Thyroid gland (tissue), 4 donors: ENCODE results near the gene SULT2B1. TPM values are rescaled to one million over a fixed set of nuclear protein-coding genes. Genes with fewer than 3 reads are reported as not detected.
"Not testable (repeated sequence)": the region's sequence is repeated elsewhere in the genome, so short reads cannot be mapped to it uniquely, and the experiment has no call there.

ENCODE experiments used
- DNase-seq, 2 donors: peaks; one replicate each; pipeline ENCODE4 v3.0.0-alpha.2; 2019
- H3K27ac ChIP-seq, 3 donors: fragments of 200-600 bp; sonication (generic); 1 replicate in 2 of 3; 2 replicates in 1 of 3; pipeline ENCODE4 v1.5.1; 2016 to 2019; ENCODE audit warnings: mild to moderate bottlenecking in 1 of 3, moderate library complexity in 1 of 3
- H3K27me3 ChIP-seq: fragments of 200-600 bp; sonication (generic); one replicate; pipeline ENCODE4 v1.5.1; 2019
- H3K36me3 ChIP-seq, 2 donors: fragments of 200-600 bp; sonication (generic); one replicate each; pipeline ENCODE4 v1.5.1; 2016 to 2019
- H3K4me1 ChIP-seq, 2 donors: fragments of 200-600 bp; sonication (generic); one replicate each; pipeline ENCODE4 v1.5.1; 2017 to 2019
- H3K4me3 ChIP-seq, 3 donors: fragments of 200-600 bp; sonication (generic); replicated peaks in 1 of 3; 1 replicate in 2 of 3; 2 replicates in 1 of 3; pipeline ENCODE4 v1.5.1; 2016; ENCODE audit warnings: mild to moderate bottlenecking in 1 of 3
- H3K9me3 ChIP-seq: fragments of 200-600 bp; sonication (generic); one replicate; pipeline ENCODE4 v1.5.1; 2017
- POLR2A ChIP-seq, 2 donors: fragments of 450-650 bp; IDR thresholded peaks; one replicate each; pipeline ENCODE4 v1.6.1; 2017; ENCODE audit warnings: antibody characterized with exemption in 2 of 2, mild to moderate bottlenecking in 2 of 2, moderate library complexity in 1 of 2
- WGBS, 2 donors: methylation state at CpG; one replicate each; pipeline ENCODE4 v1.1.5; 2017; 5-methylcytosine and 5-hydroxymethylcytosine counted together
- intact Hi-C: fragments of 100-400 bp; cut with DNase I; formaldehyde crosslinking; loops from one replicate; pipeline ENCODE4 v1.15.1; 2023
- total RNA-seq, 4 donors: library from RNA; depleted of rRNA; stranded (reverse); fragments of >200 nt; gene quantifications; one replicate each; pipeline ENCODE4 v1.2.3, GENCODE V29; 2016
- TF ChIP-seq, protein P1 (sequence below), 6 experiments: fragments of 200-600 bp in 3 of 6; fragments of 450-650 bp in 3 of 6; sonication (generic) in 3 of 6; IDR thresholded peaks; one replicate each; pipeline ENCODE4 v1.5.1; 2016 to 2019; ENCODE audit warnings: antibody characterized with exemption in 6 of 6, mild to moderate bottlenecking in 2 of 6, inconsistent platforms in 1 of 6, moderate library complexity in 1 of 6

SULT2B1 gene
- total RNA-seq, 4 donors from 2014 or later, result 0.54 to 0.88 (median 0.78) TPM; not detected in 1

DNA sequence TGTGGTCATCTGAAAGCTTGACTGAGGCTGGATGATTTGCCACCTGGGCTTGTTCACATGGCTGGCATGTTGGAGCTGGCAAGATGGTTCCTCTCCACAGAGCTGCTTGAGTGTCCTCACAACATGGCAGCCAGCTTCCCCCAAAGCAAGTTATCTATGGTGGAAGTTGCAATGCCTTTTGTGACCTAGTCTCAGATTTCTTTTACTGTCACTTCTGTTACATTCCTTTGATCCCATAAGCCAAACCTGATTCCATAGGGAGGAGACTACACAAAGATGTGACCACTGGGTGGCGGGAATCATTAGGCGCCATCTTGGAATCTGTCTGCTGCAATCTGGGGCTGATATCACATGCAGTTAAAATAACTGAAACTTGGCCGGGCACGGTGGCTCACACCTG, 22.8 kb upstream of the SULT2B1 start:
- WGBS, 2 donors, result 92 to 100% methylated on average over 4 of the region's 4 CpGs
- no peak for DNase-seq

GRCh38 chr19:48530066-48530720, 21.8 kb upstream of the SULT2B1 start:
- WGBS, 2 donors, result 69 to 70% methylated on average over 20 of the region's 20 CpGs

More for the DNA sequence above, 22.8 kb upstream of the SULT2B1 start:
- intact Hi-C loops, result no loop called here
- TF ChIP-seq, protein P1, sequence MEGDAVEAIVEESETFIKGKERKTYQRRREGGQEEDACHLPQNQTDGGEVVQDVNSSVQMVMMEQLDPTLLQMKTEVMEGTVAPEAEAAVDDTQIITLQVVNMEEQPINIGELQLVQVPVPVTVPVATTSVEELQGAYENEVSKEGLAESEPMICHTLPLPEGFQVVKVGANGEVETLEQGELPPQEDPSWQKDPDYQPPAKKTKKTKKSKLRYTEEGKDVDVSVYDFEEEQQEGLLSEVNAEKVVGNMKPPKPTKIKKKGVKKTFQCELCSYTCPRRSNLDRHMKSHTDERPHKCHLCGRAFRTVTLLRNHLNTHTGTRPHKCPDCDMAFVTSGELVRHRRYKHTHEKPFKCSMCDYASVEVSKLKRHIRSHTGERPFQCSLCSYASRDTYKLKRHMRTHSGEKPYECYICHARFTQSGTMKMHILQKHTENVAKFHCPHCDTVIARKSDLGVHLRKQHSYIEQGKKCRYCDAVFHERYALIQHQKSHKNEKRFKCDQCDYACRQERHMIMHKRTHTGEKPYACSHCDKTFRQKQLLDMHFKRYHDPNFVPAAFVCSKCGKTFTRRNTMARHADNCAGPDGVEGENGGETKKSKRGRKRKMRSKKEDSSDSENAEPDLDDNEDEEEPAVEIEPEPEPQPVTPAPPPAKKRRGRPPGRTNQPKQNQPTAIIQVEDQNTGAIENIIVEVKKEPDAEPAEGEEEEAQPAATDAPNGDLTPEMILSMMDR (IDR thresholded peaks at IDR 0.05), result no peak
- no peak for TF ChIP-seq POLR2A (IDR thresholded peaks at IDR 0.05)
- Histone ChIP-seq H3K27ac (no peak overlapping the region), H3K27me3 (no peaks in the 10 kb centered on the region), H3K9me3 (no peaks in the 10 kb centered on the region), H3K4me3 (no peak overlapping the region), H3K4me1 (no peaks in the 10 kb centered on the region), H3K36me3 (no peaks in the 10 kb centered on the region)

DNA sequence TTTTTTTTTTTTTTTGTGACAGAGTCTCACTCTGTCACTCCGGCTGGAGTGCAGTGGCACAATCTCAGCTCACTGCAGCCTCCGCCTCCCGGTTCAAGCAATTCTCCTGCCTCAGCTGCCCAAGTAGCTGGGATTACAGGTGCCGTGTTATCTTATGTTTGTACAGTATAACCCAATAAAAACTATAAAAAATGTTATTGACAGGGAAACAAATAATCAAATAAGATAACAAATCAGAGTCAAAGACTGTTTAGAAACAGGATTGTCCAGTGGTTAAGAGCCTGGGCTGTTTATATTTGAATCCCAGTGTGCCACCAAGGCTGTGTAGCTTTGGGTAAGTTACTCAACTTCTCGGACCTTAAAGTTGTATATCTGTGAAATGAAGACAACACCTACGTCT, 21.2 kb upstream of the SULT2B1 start:
- Histone ChIP-seq H3K27me3 (no peaks in the 10 kb centered on the region), H3K27ac (no peak overlapping the region), H3K4me3 (no peak overlapping the region), H3K4me1 (no peaks in the 10 kb centered on the region), H3K36me3 (no peaks in the 10 kb centered on the region), H3K9me3 (no peaks in the 10 kb centered on the region)
- WGBS, 2 donors, result 80 to 85% methylated on average over 6 of the region's 6 CpGs
- no peak for DNase-seq
- TF ChIP-seq, protein P1 (IDR thresholded peaks at IDR 0.05), result no peak
- no peak for TF ChIP-seq POLR2A (IDR thresholded peaks at IDR 0.05)
- intact Hi-C loops, result no loop called here

More at GRCh38 chr19:48530066-48530720, 21.8 kb upstream of the SULT2B1 start:
- intact Hi-C loops, result no loop called here
- no peaks in the 10 kb centered on the region for H3K27me3 ChIP-seq
- TF ChIP-seq, protein P1 (IDR thresholded peaks at IDR 0.05), result no peak
- TF ChIP-seq POLR2A (IDR thresholded peaks at IDR 0.05), result no peak
- H3K27ac ChIP-seq, result no peak overlapping the region
- no peaks in the 10 kb centered on the region for H3K36me3 ChIP-seq
- no peaks in the 10 kb centered on the region for H3K9me3 ChIP-seq
- DNase-seq, result no peak
- no peaks in the 10 kb centered on the region for H3K4me1 ChIP-seq
- H3K4me3 ChIP-seq, result no peak overlapping the region

DNA sequence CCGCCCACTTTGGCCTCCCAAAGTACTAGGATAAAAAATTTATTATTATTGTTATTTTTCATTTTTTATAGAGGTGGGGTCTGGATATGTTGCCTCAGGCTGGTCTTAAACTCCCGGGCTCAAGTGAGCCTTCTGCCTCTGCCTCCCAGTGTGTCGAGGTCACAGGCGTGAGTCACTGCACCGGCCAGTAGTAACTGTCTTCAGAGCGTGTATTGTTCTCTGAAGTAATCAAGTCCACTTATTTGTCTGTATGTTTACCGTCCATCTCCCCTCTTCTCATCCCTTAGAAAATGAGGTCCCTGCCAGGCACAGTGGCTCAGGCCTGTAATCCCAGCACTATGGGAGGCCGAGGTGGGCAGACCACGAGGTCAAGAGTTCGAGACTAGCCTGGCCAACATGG, 18.2 kb upstream of the SULT2B1 start:
- no peak overlapping the region for H3K27ac ChIP-seq
- DNase-seq, result no peak
- no peak overlapping the region for H3K4me3 ChIP-seq
- intact Hi-C loops, result no loop called here
- H3K36me3 ChIP-seq, result no peaks in the 10 kb centered on the region
- H3K27me3 ChIP-seq, result no peaks in the 10 kb centered on the region
- no peaks in the 10 kb centered on the region for H3K9me3 ChIP-seq
- no peak for TF ChIP-seq POLR2A (IDR thresholded peaks at IDR 0.05)
- TF ChIP-seq, protein P1 (IDR thresholded peaks at IDR 0.05), result no peak
- 88 to 91% methylated on average over 10 of the region's 10 CpGs for WGBS, 2 donors
- H3K4me1 ChIP-seq, result no peaks in the 10 kb centered on the region

- DNase-seq, result no peak
- intact Hi-C loops, result no loop called here
- Histone ChIP-seq H3K4me3 (no peak overlapping the region), H3K9me3 (no peaks in the 10 kb centered on the region), H3K4me1 (peaks cover 6 to 11% of the 10 kb centered on the region in 2 donors), H3K36me3 (no peaks in the 10 kb centered on the region), H3K27me3 (no peaks in the 10 kb centered on the region), H3K27ac (no peak overlapping the region)
- whole genome bisulfite sequencing, 2 donors, result 91 to 92% methylated on average over 7 of the region's 7 CpGs
- TF ChIP-seq, protein P1 (IDR thresholded peaks at IDR 0.05), result no peak
- TF ChIP-seq POLR2A (IDR thresholded peaks at IDR 0.05), result no peak
Observed at GRCh38 chr19:48537541-48537940, 14.4 kb upstream of the SULT2B1 start.

- H3K4me3 ChIP-seq, H3K27me3 ChIP-seq, H3K9me3 ChIP-seq, DNase-seq, H3K36me3 ChIP-seq, H3K27ac ChIP-seq, intact Hi-C loops: not testable (repeated sequence)
- WGBS, 2 donors, result 92% methylated on average over 8 of the region's 8 CpGs
- H3K4me1 ChIP-seq, result peaks cover 7 to 13% of the 10 kb centered on the region in 2 donors
Observed at GRCh38 chr19:48538057-48538456, 13.9 kb upstream of the SULT2B1 start.
